ENCODE measurements around the gene GLDN. TPM values are rescaled to one million over a fixed set of nuclear protein-coding genes. Genes with fewer than 3 reads are reported as not detected.

GLDN gene
- total and polyA plus RNA-seq, 2 of the 4 experiments (the other 2 are of a cell fraction), result under 0.01 TPM; not detected in 1

- no peak overlapping the region for H3K23ac ChIP-seq (ENCODE audit: low read depth, low read length)
- 0 out of 4 replicates have a peak overlapping the region, but pooled peaks of 1 of the 2 experiments have one; percentile 12 for H4K8ac ChIP-seq (ENCODE audit: low read depth in 2 of 2, low read length in 2 of 2)
- H2BK5ac ChIP-seq (ENCODE audit: low read depth, low read length, poor library complexity, severe bottlenecking), result no peak overlapping the region
- DNase-seq (peak; percentile 93), ATAC-seq (ENCODE audit: low read depth) (peak; percentile 56)
- H3K4me2 ChIP-seq (ENCODE audit: low read depth, low read length), result no peak overlapping the region
- no peak overlapping the region for H3K56ac ChIP-seq (ENCODE audit: extremely low read depth, insufficient read depth, low read length)
- H3K36me3 ChIP-seq (ENCODE audit: control insufficient read depth, insufficient read depth, low read length), result no peaks in the 10 kb centered on the region
- no peak overlapping the region for H2AK5ac ChIP-seq (ENCODE audit: low read depth, low read length)
- H3K79me1 ChIP-seq (ENCODE audit: low read depth in 1 of 2, low read length in 2 of 2), result no peaks in the 10 kb centered on the region
- peak overlapping the region; percentile 36; the same call in 1 of the 2 replicates for H3K18ac ChIP-seq (ENCODE audit: low read depth, low read length)
- H2AFZ ChIP-seq (replicated peaks; ENCODE audit: low read length, poor library complexity), result no peak overlapping the region
- no peak overlapping the region; the same call in 1 of the 2 replicates for H4K91ac ChIP-seq (ENCODE audit: insufficient read depth, low read depth, low read length)
- peak overlapping the region; percentile 22; the same call in 1 of the 2 replicates for H3K27ac ChIP-seq (ENCODE audit: insufficient read depth, low read length)
- TF ChIP-seq FOS (IDR thresholded peaks at IDR 0.05; ENCODE audit: low read depth, low read length), result peak; percentile 53
- TF ChIP-seq RFX5 (IDR thresholded peaks at IDR 0.05; ENCODE audit: low read depth, low read length), result no peak
- peak; percentile 31; the same call in 1 of the 2 replicates for TF ChIP-seq MAFK (IDR thresholded peaks at IDR 0.05; ENCODE audit: low read depth, low read length)
- TF ChIP-seq NFE2L2 (IDR thresholded peaks at IDR 0.05; ENCODE audit: low read depth, low read length), result peak; percentile 56; the same call in 1 of the 2 replicates
- peak; percentile 82 for TF ChIP-seq CEBPB (IDR thresholded peaks at IDR 0.05; ENCODE audit: low read depth, low read length)
- no peak for TF ChIP-seq ELK1 (IDR thresholded peaks at IDR 0.05; ENCODE audit: borderline replicate concordance, low read depth, low read length)
- TF ChIP-seq BHLHE40 (IDR thresholded peaks at IDR 0.05; ENCODE audit: low read depth, low read length), result peak; percentile 97
- peak; percentile 65; the same call in 1 of the 2 replicates for TF ChIP-seq USF2 (IDR thresholded peaks at IDR 0.05; ENCODE audit: low read depth, low read length)
- peak overlapping the region; percentile 79 for H2BK20ac ChIP-seq (ENCODE audit: low read depth, low read length)
- no TSS peak for BruUV-seq (replicated peaks)
- peak overlapping the region; percentile 56; the same call in 1 of the 2 replicates for H3K4ac ChIP-seq (ENCODE audit: low read depth, low read length)
- no peaks in the 10 kb centered on the region for H3K9me3 ChIP-seq (ENCODE audit: control insufficient read depth, insufficient read depth, low read length)
- in situ Hi-C loops (cut with MboI; ENCODE audit: low sequenced_read_pairs), result loop anchor here (5.0 kb wide), 1 partner anchor 90 kb away; no protein-coding TSS in a partner anchor
- no peaks in the 10 kb centered on the region for H4K20me1 ChIP-seq (ENCODE audit: insufficient read depth, low read length)
- intact Hi-C loops (cut with micrococcal nuclease), result no loop called here
- no peak overlapping the region for H3K14ac ChIP-seq (replicated peaks; ENCODE audit: low read depth, low read length)
- CTCF ChIA-PET, result interaction anchor here (1.2 to 9.7 kb wide), 3 partner anchors 33 to 214 kb away, joined by 3 to 89 read pairs (median 23); no protein-coding TSS in a partner anchor
- POLR2A ChIA-PET (ENCODE audit: unreplicated experiment), result interaction anchor here (1.2 kb wide), 1 partner anchor 9 kb away, joined by 3 read pairs; no protein-coding TSS in a partner anchor
- no peak overlapping the region for H3K4me3 ChIP-seq (ENCODE audit: insufficient read depth, low read depth, low read length)
- peaks cover 5% of the 10 kb centered on the region; the same call in 1 of the 2 replicates for H3K9me1 ChIP-seq (ENCODE audit: insufficient read depth, low read length)
- H2AK9ac ChIP-seq (replicated peaks; ENCODE audit: low read depth, low read length, poor library complexity), result no peak overlapping the region
- peaks cover 8% of the 10 kb centered on the region for H3K4me1 ChIP-seq (ENCODE audit: control insufficient read depth, insufficient read depth, low read length)
- peak overlapping the region; percentile 64 for H2BK120ac ChIP-seq (ENCODE audit: low read depth, low read length)
- peak overlapping the region; percentile 17 for H4K5ac ChIP-seq (ENCODE audit: low read depth, low read length)
- H3K9ac ChIP-seq (ENCODE audit: low read depth, low read length), result no peak overlapping the region
- no peak overlapping the region for H2BK15ac ChIP-seq (ENCODE audit: low read depth, low read length)
- H3K27me3 ChIP-seq (ENCODE audit: control insufficient read depth, insufficient read depth, low read length), result peaks cover 25% of the 10 kb centered on the region
- dilution Hi-C loops (cut with HindIII; ENCODE audit: low sequenced_read_pairs, unreplicated experiment), result no loop called here
- no CpG with 5 or more reads among the region's 15 CpGs for WGBS, 2 experiments (ENCODE audit: extremely low coverage in 2 of 2, insufficient read length in 1 of 2)
Observed at GRCh38 chr15:51377038-51377786, 35.8 kb downstream of the GLDN start.
